ENCODE results near the gene RAB39A.

RAB39A gene

DNA sequence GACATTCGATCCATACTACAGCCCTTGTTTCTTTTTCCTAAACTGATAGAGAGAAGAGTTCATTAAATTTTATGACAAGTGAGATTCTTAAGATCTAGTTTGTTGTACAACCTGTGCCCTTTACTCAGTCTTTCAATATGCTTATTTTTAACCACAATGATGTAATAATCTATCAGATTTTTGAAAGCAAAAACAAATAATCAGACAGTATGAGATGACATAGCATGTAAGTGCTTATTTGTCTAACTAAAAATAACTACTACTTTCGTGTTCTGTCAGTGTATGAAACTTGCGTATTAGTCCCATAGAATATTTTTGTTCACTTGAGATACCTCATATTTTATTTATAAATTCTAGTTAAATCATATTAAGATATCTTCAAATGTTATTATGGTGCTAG, 33.2 kb downstream of the RAB39A start:
- no peak for DNase-seq (ENCODE audit: low read depth, low spot score)

DNA sequence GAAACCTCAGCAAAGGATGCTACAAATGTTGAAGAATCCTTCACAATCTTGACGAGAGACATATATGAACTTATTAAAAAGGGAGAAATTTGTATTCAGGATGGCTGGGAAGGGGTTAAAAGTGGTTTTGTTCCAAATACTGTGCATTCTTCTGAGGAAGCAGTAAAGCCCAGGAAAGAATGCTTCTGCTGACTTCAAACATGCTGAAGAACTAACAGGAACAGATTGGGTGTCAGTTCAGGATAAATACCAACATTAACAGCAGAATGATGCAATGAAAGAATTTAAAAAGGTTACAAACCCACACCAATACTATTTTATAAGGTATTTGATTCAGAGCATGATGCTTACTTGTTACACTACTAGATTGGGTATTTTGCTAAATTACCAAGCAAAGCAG, 33.9 kb downstream of the RAB39A start:
- DNase-seq (ENCODE audit: low read depth, low spot score) = no peak

- no peak for DNase-seq (ENCODE audit: low read depth, low spot score)
These were observed 34.8 kb downstream of the RAB39A start for GRCh38 chr11:107963091-107963490.

GRCh38 chr11:107969219-107969618, 41.0 kb downstream of the RAB39A start:
- DNase-seq (ENCODE audit: low read depth, low spot score) = no peak

DNA sequence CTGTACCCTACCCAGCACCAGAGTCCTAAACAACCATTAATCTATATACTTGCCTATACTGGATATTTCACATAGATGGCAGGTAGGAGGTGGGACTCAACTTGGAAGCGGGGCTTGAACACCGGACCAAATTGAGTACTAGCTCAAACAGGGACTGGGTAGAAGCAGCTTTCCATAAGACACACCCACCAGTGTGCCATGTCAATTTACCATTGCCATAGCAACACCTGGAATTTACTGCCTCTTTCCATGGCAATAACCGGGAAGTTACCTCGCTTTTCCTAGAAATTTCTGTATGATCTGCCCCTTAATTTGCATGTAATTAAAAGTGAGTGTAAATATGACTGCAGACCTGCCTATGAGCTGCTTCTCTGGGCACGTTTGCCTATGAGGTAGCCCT, 41.8 kb downstream of the RAB39A start:
- no peak for DNase-seq (ENCODE audit: low read depth, low spot score)

DNA sequence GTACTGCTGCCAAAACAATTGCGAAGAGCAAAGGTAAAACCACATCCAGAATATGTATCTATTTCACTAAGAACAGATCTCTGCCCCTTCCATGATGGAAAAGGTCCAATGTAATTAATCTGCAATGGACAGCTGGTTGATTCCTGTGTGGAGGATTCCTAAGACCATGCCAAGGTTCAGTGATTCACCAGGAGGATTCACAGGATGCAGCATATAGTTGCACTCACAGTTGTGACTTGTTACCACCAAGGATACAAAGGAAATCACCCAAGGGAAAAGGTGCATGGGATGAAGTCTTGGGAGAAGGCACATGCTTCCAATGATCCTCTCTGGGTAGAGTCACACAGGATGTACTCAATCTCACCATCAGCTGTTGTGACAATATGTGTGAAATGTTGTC, 45.4 kb downstream of the RAB39A start:
- no peak for DNase-seq (ENCODE audit: low read depth, low spot score)

DNA sequence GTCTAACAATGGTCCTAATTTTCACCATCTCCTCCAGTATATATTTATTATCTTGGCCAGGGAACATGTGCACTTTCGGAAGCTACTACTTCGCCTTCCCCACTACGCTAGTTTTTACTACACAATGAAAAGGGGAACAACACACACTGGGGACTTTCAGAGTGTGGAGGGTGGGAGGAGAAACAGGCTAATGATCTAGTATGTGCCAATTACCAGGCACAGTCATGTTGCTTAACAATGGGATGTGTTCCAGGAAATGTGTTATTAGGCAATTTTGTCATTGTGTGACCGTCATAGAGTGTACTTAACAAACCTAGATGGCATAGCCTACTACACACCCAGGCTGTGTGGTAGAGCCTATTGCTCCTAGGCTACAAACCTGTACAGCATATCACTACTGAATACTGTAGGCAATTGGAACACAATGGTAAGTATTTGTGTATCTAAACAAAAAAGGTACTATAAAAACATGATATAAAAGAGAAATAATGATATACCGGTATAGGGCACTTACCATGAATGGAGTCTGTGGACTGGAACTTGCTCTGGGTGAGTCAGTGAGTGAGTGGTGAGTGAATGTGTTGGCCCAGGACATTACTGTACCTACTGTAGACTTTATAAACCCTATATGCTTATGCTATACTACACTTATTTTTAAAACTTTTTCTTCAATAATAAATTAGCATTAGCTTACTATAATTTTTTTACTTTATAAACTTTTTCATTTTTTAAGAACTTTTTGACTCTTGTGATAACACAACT, 60.3 kb downstream of the RAB39A start:
- no peak for DNase-seq (ENCODE audit: low read depth, low spot score)

DNA sequence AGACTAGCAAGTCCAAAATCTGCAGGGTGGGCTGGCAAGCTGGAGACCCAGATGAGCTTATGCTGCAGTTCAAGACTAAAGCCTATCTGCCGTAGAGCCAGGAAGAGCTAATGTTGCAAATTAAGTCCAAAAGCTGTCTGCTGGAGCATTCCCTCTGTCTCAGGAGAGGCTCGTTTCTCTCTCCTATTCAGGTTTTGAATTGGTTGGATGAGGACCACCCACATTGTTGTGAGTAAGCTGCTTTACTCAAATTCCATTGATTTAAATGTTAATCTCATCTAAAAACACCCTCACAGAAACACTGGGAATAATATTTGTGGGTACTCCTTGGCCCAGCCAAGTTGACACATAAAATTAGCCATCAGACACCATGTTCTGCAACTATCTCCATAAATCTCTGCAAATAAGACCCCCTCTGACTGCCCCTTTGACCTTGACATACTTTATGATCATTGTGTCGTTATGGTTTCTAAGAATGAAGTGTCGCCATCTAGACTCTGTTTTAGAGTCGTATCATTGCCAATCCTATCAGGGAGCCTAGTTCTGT, 63.7 kb downstream of the RAB39A start:
- DNase-seq (ENCODE audit: low read depth, low spot score) = no peak

DNA sequence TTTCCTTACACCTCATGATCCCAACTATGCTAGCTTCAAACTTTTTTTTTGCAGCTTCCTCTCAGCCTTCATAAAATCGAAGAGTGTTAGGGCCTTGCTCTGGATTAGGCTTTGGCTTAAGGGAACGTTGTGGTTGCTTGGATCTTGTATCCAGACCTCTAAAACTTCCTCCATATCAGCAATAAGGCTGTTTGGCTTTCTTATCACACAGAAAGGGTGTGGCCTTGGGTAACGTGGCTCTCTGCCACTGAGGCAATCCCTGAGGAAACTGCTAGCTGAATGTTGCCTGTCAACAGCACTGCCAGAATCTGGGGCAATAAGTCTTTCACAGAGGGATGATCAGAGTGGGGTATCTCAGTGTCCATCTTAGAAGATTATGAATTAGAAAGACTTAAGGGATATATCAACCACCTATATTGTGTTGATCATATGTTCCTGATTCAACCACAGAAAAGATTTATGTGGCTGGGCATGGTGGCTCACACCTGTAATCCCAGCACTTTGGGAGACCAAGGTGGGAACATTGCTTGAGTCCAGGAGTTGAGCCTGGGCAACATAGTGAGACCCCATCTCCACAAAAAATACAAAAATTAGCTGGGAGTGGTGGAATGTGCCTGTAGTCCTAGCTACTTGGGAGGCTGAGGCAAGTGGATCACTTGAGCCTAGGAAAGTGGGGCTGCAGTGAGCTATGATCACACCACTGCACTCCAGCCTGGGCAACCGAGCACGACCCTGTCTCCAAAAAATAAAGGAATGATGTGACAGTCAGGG, 67.9 kb downstream of the RAB39A start:
- no peak for DNase-seq (ENCODE audit: low read depth, low spot score)

GRCh38 chr11:107998761-107999160, 70.5 kb downstream of the RAB39A start:
- no peak for DNase-seq (ENCODE audit: low read depth, low spot score)

DNA sequence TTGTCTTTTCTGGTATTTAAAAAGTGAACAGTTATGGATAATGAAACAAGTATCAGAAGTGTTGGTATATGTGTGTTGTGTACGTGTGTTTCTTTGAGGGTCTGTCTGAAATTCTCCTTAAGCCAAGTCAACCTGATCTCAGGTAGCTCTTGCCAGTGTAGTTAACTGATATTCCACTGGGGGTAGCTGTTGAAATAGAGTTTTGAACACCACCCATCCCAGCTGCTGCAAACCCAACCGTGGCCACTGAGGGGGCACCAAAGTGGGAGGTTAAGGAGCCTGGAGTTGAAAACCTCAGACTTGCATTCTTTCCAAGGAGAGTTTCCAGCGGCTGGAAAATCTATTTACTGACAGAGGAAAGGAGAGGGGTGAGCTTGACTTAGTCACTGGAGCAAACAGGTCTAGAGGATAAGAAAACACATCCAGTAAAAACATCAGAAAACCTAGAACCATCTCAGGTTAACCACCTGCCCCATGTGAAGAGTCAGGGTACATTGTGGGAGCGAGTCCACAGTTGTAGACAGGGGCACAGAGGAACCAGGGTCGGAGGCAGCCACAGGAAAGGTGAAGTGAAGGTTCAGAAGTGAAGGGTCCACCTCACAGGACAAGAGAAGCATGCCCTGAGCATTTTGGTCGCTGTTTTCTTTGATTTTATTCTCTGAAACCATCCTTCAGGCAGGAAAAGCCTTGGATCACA, 71.7 kb downstream of the RAB39A start:
- DNase-seq (ENCODE audit: low read depth, low spot score) = no peak

DNA sequence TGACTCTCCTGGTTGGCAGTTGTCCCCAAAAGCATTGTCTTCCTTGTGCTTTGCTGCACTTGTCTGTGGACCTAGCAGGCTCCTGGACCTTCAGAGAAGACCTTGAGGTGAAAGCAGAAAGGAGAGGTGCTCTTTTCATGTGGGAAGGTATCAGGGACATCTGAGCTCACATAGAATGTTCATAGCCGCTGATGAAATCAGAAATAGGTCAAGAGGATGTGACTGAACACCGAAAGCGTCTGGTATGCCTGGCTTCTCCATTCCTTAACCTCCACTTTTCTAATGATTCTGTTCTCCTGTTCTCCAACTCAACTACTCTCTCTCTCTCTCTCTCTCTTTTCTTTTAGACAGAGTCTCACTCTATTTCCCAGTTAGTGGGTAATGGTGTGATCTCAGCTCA, 74.2 kb downstream of the RAB39A start:
- DNase-seq (ENCODE audit: low read depth, low spot score) = no peak

- DNase-seq (ENCODE audit: low read depth, low spot score) = no peak
These were observed 75.4 kb downstream of the RAB39A start for GRCh38 chr11:108003623-108004022.

DNA sequence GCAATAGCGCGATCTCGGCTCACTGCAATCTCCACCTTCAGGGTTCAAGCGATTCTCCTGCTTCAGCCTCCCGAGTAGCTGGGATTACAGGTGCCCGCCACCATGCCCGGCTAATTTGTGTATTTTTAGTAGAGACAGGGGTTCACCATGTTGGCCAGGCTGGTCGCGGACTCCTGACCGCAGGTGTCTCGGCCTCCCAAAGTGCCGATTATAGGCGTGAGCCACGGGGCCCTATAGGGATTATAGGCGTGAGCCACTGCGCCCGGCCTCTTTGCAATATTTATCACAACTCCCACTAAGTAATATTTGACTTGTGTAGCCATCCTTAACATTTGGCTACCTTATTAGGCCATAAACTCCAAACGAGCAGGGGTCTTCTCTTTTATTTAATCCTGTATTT, 79.6 kb downstream of the RAB39A start:
- no peak for DNase-seq (ENCODE audit: low read depth, low spot score)

- DNase-seq (ENCODE audit: low read depth, low spot score) = peak; percentile 75
These were observed 80.6 kb downstream of the RAB39A start, which contains the start of gene CUL5 for GRCh38 chr11:108008656-108009496. CUL5 (plus strand) TSS chr11:108008898; CDS start chr11:108009349, 451 bp downstream.

DNA sequence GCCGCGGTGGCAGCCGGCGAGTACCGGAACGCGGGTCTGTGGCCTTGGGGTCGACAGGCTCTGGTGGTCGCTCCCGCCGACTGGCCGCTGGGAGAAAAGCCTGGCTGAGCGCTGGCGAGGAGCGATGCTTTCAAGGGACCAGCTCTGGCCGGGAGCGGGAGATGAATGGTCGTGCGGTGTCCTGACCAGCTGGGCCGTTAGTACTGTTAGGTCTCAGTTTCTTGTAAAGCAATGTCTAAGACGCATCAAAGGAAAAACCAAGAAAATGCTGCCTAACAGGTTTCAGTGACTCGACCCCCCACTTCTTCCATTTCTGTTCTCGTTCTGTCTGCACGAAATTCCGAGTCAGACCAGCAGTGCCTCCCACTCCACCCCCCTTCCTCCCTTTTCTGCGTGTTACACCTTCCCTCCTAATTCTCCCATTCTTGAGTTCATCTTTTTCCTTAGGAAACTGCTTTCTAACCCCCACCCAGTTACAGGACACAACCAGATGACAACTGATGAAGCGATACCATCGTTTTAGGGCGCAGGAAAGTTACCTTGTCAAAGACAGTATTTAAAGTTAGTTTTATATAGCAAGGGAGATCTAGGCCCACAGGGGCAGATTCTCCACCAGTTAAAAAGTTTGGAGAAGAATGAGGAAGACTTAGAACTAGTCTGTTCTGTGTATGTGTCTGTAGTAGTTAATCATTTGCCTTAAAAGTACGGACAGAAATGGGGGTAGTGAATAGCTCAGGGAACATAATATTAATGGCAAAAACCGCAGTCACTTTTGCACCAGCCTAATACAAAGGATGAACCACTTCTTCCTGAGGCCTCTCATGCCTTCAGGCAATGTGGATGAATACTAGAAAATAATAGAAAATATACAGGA, 81.5 kb downstream of the RAB39A start:
- no peak for DNase-seq (ENCODE audit: low read depth, low spot score)

GRCh38 chr11:108012139-108012725, 84.0 kb downstream of the RAB39A start:
- DNase-seq (ENCODE audit: low read depth, low spot score) = no peak
